ENCODE results near the gene CEND1.

DNA sequence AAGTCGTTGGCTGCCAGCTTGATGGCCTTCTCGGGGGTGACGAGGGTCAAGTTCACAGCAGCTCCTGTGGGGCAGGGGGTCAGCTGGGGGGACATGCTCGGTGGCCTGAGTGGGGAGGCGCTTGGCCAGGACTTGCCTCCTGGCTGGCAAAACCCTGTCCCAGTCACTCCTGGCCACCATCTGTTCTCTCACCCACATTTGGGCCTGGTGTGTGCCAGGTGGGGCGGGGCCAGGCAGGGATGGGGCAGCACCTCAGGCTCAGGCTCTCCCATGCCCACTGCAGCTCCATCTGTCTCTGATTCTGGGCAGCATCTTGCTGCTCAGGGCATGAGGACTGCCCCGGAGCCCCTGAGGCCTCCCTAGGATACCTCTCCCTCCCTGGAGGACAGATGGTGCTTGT, 3.7 kb upstream of the CEND1 start:
- TF ChIP-seq, protein P1, sequence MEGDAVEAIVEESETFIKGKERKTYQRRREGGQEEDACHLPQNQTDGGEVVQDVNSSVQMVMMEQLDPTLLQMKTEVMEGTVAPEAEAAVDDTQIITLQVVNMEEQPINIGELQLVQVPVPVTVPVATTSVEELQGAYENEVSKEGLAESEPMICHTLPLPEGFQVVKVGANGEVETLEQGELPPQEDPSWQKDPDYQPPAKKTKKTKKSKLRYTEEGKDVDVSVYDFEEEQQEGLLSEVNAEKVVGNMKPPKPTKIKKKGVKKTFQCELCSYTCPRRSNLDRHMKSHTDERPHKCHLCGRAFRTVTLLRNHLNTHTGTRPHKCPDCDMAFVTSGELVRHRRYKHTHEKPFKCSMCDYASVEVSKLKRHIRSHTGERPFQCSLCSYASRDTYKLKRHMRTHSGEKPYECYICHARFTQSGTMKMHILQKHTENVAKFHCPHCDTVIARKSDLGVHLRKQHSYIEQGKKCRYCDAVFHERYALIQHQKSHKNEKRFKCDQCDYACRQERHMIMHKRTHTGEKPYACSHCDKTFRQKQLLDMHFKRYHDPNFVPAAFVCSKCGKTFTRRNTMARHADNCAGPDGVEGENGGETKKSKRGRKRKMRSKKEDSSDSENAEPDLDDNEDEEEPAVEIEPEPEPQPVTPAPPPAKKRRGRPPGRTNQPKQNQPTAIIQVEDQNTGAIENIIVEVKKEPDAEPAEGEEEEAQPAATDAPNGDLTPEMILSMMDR (conservative IDR thresholded peaks at IDR 0.05; ENCODE audit: low read depth, low read length), result no peak
- TF ChIP-seq POLR2A (IDR thresholded peaks at IDR 0.05; ENCODE audit: low read depth, low read length), result no peak
- TF ChIP-seq CHD1 (IDR thresholded peaks at IDR 0.05; ENCODE audit: low read depth, low read length), result no peak
- no peak for TF ChIP-seq SMC3 (IDR thresholded peaks at IDR 0.05; ENCODE audit: low read depth, low read length)

Measured in IMR-90 (cell line).